ENCODE results near the gene GPR160. TPM values are rescaled to one million over a fixed set of nuclear protein-coding genes. Genes with fewer than 3 reads are reported as not detected.

The GPR160 gene
- total RNA-seq, 4 donors from 2014 or later = 1.7 to 17.7 (median 3.7) TPM

- H3K36me3 ChIP-seq = no peaks in the 10 kb centered on the region
- H3K27me3 ChIP-seq = no peaks in the 10 kb centered on the region
- no peak overlapping the region for H3K4me3 ChIP-seq
- no peaks in the 10 kb centered on the region for H3K9me3 ChIP-seq
- no peak overlapping the region for H3K27ac ChIP-seq
- H3K4me1 ChIP-seq = no peaks in the 10 kb centered on the region
- no peak for DNase-seq (ENCODE audit: low spot score in 2 of 2)
- WGBS, 2 donors = 89 to 92% methylated on average over 3 of the region's 3 CpGs
- no peak for TF ChIP-seq EP300 (IDR thresholded peaks at IDR 0.05)
- TF ChIP-seq, protein P1, sequence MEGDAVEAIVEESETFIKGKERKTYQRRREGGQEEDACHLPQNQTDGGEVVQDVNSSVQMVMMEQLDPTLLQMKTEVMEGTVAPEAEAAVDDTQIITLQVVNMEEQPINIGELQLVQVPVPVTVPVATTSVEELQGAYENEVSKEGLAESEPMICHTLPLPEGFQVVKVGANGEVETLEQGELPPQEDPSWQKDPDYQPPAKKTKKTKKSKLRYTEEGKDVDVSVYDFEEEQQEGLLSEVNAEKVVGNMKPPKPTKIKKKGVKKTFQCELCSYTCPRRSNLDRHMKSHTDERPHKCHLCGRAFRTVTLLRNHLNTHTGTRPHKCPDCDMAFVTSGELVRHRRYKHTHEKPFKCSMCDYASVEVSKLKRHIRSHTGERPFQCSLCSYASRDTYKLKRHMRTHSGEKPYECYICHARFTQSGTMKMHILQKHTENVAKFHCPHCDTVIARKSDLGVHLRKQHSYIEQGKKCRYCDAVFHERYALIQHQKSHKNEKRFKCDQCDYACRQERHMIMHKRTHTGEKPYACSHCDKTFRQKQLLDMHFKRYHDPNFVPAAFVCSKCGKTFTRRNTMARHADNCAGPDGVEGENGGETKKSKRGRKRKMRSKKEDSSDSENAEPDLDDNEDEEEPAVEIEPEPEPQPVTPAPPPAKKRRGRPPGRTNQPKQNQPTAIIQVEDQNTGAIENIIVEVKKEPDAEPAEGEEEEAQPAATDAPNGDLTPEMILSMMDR (IDR thresholded peaks at IDR 0.05) = no peak
Observed at GRCh38 chr3:170056710-170057454, 19.1 kb downstream of the GPR160 start.

DNA sequence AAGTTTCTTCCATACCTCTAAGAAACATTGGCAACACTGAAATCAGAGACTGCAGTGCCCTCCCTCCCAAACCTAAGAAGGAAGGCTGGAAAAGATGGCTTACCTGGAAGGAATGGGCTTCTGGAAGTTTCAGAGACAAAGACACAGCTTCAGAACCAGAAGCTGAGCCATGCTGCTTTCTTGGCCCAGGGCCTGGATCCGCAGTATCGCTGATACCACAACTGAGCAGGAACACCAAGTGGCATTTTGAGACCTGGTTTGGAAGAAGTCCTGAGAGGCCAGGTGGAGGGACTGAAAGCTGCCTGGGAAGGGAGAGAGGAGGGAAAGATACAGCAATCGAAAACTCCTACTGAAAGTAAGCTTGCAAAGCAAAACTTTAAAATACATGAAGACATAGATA lies 19.8 kb downstream of the GPR160 start:
- H3K4me1 ChIP-seq = no peaks in the 10 kb centered on the region
- no peak overlapping the region for H3K4me3 ChIP-seq
- H3K27me3 ChIP-seq = no peaks in the 10 kb centered on the region
- WGBS, 2 donors = 84 to 91% methylated on average over 3 of the region's 3 CpGs
- H3K36me3 ChIP-seq = no peaks in the 10 kb centered on the region
- no peak for TF ChIP-seq POLR2A (IDR thresholded peaks at IDR 0.05)
- TF ChIP-seq, protein P1 (IDR thresholded peaks at IDR 0.05) = no peak
- no peak for TF ChIP-seq EP300 (IDR thresholded peaks at IDR 0.05)
- H3K9me3 ChIP-seq = no peaks in the 10 kb centered on the region
- H3K27ac ChIP-seq = no peak overlapping the region
- no peak for DNase-seq (ENCODE audit: low spot score in 2 of 2)

GRCh38 chr3:170058127-170058526 lies 20.3 kb downstream of the GPR160 start:
- WGBS, 2 donors = 73% methylated on average over 6 of the region's 6 CpGs
- no peak for DNase-seq (ENCODE audit: low spot score in 2 of 2)
- Histone ChIP-seq H3K4me1 (no peaks in the 10 kb centered on the region), H3K36me3 (no peaks in the 10 kb centered on the region), H3K27me3 (no peaks in the 10 kb centered on the region), H3K9me3 (peaks cover 0 to under 1% (median 0%) of the 10 kb centered on the region in 4 donors), H3K4me3 (no peak overlapping the region), H3K27ac (no peak overlapping the region)
- TF ChIP-seq, protein P1 (IDR thresholded peaks at IDR 0.05) = no peak
- TF ChIP-seq POLR2A (IDR thresholded peaks at IDR 0.05) = no peak
- no peak for TF ChIP-seq EP300 (IDR thresholded peaks at IDR 0.05)

- Histone ChIP-seq H3K36me3 (no peaks in the 10 kb centered on the region), H3K4me1 (no peaks in the 10 kb centered on the region), H3K27ac (no peak overlapping the region), H3K9me3 (peaks cover 0 to 7% (median 0%) of the 10 kb centered on the region in 4 donors), H3K4me3 (no peak overlapping the region), H3K27me3 (no peaks in the 10 kb centered on the region)
- WGBS, 2 donors = 72 to 77% methylated on average over 1 of the region's 1 CpG
- no peak for TF ChIP-seq POLR2A (IDR thresholded peaks at IDR 0.05)
- TF ChIP-seq, protein P1 (IDR thresholded peaks at IDR 0.05) = no peak
- TF ChIP-seq EP300 (IDR thresholded peaks at IDR 0.05) = no peak
- DNase-seq (ENCODE audit: low spot score in 2 of 2) = no peak
Observed at GRCh38 chr3:170059447-170059846, 21.7 kb downstream of the GPR160 start.

DNA sequence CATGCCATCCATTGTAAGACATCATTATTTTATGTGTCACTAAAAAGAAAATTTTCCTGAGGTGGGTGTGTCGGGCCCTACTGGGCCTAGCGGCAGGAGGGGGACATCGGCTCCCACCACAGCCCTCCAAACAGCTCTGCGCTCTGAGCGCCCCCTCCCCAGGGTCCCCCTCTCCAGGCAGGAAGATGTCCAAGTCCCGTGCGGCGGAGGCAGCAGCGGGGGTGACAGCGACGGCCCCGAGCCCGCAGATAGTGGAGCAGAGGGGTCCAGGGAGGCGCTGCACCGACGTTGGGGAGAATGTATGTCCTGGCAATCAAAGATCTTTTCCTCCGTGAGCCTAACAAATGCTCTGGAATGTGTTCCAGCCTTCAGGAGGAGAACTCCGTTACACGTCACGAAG lies 24.3 kb downstream of the GPR160 start:
- no peak for DNase-seq (ENCODE audit: low spot score in 2 of 2)
- Histone ChIP-seq H3K4me1 (no peaks in the 10 kb centered on the region), H3K36me3 (no peaks in the 10 kb centered on the region), H3K27ac (no peak overlapping the region), H3K27me3 (no peaks in the 10 kb centered on the region), H3K9me3 (peaks cover 0 to 7% (median 0%) of the 10 kb centered on the region in 4 donors), H3K4me3 (no peak overlapping the region)
- 94 to 95% methylated on average over 20 of the region's 20 CpGs for WGBS, 2 donors
- TF ChIP-seq EP300 (IDR thresholded peaks at IDR 0.05) = no peak
- TF ChIP-seq, protein P1 (IDR thresholded peaks at IDR 0.05) = no peak
- TF ChIP-seq POLR2A (IDR thresholded peaks at IDR 0.05) = no peak

All from tibial nerve (tissue), 4 donors.